RWPE2 (cell line): ENCODE measurements around the gene REV1.

Source experiments
- ATAC-seq: fragments of 200-7000 bp; cut with Tn5 transposase; 3 replicates; pipeline ENCODE4 v1.9.1; 2021; ENCODE audit warnings: low read depth
- DNase-seq: peaks from one replicate; pipeline ENCODE4 v3.0.0-alpha.2; 2020; ENCODE audit warnings: low spot score
- H3K27ac ChIP-seq: fragments of 450-650 bp; 2 replicates; pipeline ENCODE4 v1.5.1; 2017; ENCODE audit warnings: mild to moderate bottlenecking; ENCODE audit not compliant: poor library complexity, severe bottlenecking
- H3K27me3 ChIP-seq: fragments of 250-450 bp; sonication (Bioruptor Pico); 2 replicates; pipeline ENCODE4 v1.5.1; 2021; ENCODE audit warnings: mild to moderate bottlenecking, moderate library complexity; ENCODE audit not compliant: insufficient read depth, poor library complexity, severe bottlenecking
- H3K36me3 ChIP-seq: fragments of 250-450 bp; sonication (Bioruptor Pico); 2 replicates; pipeline ENCODE4 v1.5.1; 2020; ENCODE audit warnings: low read depth, mild to moderate bottlenecking, moderate library complexity
- H3K4me1 ChIP-seq: fragments of 250-450 bp; sonication (Bioruptor Pico); 2 replicates; pipeline ENCODE4 v1.5.1; 2021; ENCODE audit warnings: mild to moderate bottlenecking, moderate library complexity; ENCODE audit not compliant: insufficient read depth, poor library complexity, severe bottlenecking
- H3K4me3 ChIP-seq: fragments of 250-450 bp; sonication (Bioruptor Pico); 2 replicates; pipeline ENCODE4 v1.5.1; 2021; ENCODE audit warnings: mild to moderate bottlenecking, moderate library complexity; ENCODE audit not compliant: severe bottlenecking
- H3K9me3 ChIP-seq: fragments of 250-450 bp; sonication (Bioruptor Pico); 2 replicates; pipeline ENCODE4 v1.5.1; 2021; ENCODE audit warnings: mild to moderate bottlenecking, moderate library complexity; ENCODE audit not compliant: severe bottlenecking
- CTCF ChIP-seq: fragments of 450-650 bp; IDR thresholded peaks from one replicate; pipeline ENCODE4 v1.5.1; 2017; ENCODE audit warnings: mild to moderate bottlenecking, moderate library complexity; ENCODE audit not compliant: poor library complexity, severe bottlenecking

The REV1 gene

GRCh38 chr2:99398303-99398702 lies 91.5 kb downstream of the REV1 start:
- H3K9me3 ChIP-seq: no peaks in the 10 kb centered on the region
- H3K27ac ChIP-seq: no peak overlapping the region
- TF ChIP-seq CTCF: no peak
- DNase-seq (no peak), ATAC-seq (no peak)
- H3K4me1 ChIP-seq: no peaks in the 10 kb centered on the region
- H3K36me3 ChIP-seq: peaks cover 94% of the 10 kb centered on the region
- no peak overlapping the region for H3K4me3 ChIP-seq
- no peaks in the 10 kb centered on the region for H3K27me3 ChIP-seq

GRCh38 chr2:99397266-99397920 lies 92.4 kb downstream of the REV1 start:
- TF ChIP-seq CTCF: no peak
- Histone ChIP-seq H3K4me3 (no peak overlapping the region), H3K27ac (no peak overlapping the region), H3K27me3 (no peaks in the 10 kb centered on the region), H3K36me3 (peaks cover 94% of the 10 kb centered on the region), H3K4me1 (no peaks in the 10 kb centered on the region), H3K9me3 (no peaks in the 10 kb centered on the region)
- ATAC-seq (no peak), DNase-seq (no peak)

GRCh38 chr2:99395589-99396130 lies 94.2 kb downstream of the REV1 start:
- H3K27me3 ChIP-seq: no peaks in the 10 kb centered on the region
- DNase-seq (no peak), ATAC-seq (no peak)
- peaks cover 89% of the 10 kb centered on the region for H3K36me3 ChIP-seq
- H3K4me3 ChIP-seq: no peak overlapping the region
- no peak for TF ChIP-seq CTCF
- H3K27ac ChIP-seq: no peak overlapping the region
- H3K4me1 ChIP-seq: no peaks in the 10 kb centered on the region
- no peaks in the 10 kb centered on the region for H3K9me3 ChIP-seq

GRCh38 chr2:99389946-99390345 lies 99.9 kb downstream of the REV1 start:
- ATAC-seq: no peak
- TF ChIP-seq CTCF: no peak
- H3K36me3 ChIP-seq: peaks cover 77% of the 10 kb centered on the region
- H3K9me3 ChIP-seq: no peaks in the 10 kb centered on the region
- H3K4me3 ChIP-seq: no peak overlapping the region
- no peak overlapping the region for H3K27ac ChIP-seq
- H3K27me3 ChIP-seq: no peaks in the 10 kb centered on the region
- no peaks in the 10 kb centered on the region for H3K4me1 ChIP-seq
- no peak for DNase-seq

- no peaks in the 10 kb centered on the region for H3K4me1 ChIP-seq
- peaks cover 77% of the 10 kb centered on the region for H3K36me3 ChIP-seq
- no peak overlapping the region for H3K4me3 ChIP-seq
- H3K27me3 ChIP-seq: no peaks in the 10 kb centered on the region
- H3K9me3 ChIP-seq: no peaks in the 10 kb centered on the region
- no peak for ATAC-seq
- TF ChIP-seq CTCF: no peak
- DNase-seq: no peak
- no peak overlapping the region for H3K27ac ChIP-seq
These were observed 100.4 kb downstream of the REV1 start for GRCh38 chr2:99389371-99389770.
